Stimulated activated CD8-positive, alpha-beta memory T cell treated with anti-CD3 and anti-CD28 coated beads, Interleukin-4, amount 100 ng/mL, for 1 hour (primary cell): ENCODE data around the gene RBBP6.

ENCODE experiments used
- DNase-seq, 2 donors: peaks; one replicate each; pipeline ENCODE4 v3.0.0-alpha.2; 2020; ENCODE audit warnings: low read depth in 2 of 2, low spot score in 1 of 2

RBBP6 gene

DNA sequence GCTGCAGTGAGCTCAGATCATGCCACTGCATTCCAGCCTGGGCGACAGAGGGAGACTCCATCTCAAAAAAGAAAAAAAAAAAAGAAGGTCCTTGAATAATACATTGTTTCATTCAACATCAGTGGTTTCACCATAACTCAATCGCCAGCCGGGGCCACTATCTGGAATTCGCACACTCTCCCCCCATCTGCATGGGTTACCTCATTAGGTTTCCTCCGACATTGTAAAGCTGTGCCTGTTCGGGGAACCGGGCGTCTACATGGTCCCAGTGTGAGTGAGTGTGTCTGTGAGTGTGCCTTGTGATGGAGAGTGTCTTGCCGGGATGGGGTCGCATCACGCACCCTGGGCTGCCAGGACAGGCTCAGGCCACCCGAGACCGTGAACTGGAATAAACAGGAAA is 16.6 kb upstream of the RBBP6 start:
- DNase-seq = no peak

DNA sequence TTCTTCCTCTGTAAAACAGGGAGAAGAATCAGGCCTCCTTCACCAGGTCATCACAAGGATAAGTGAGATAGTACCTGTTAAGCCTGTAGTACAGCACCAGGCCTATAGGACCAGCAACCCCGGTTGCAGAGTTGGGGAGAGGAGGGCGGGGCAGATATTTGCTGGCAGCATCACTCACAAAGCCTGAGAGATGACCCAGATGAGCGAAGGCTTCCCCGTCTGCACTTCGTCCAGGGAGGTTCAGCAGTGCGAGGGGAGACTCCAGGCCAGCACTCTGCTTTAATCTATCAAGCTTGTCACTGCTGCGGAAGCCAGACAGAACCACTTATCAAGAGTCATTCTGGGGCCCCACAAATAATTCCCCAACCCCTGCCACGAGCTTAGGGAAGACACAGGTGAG is 15.8 kb upstream of the RBBP6 start:
- DNase-seq = no peak

DNA sequence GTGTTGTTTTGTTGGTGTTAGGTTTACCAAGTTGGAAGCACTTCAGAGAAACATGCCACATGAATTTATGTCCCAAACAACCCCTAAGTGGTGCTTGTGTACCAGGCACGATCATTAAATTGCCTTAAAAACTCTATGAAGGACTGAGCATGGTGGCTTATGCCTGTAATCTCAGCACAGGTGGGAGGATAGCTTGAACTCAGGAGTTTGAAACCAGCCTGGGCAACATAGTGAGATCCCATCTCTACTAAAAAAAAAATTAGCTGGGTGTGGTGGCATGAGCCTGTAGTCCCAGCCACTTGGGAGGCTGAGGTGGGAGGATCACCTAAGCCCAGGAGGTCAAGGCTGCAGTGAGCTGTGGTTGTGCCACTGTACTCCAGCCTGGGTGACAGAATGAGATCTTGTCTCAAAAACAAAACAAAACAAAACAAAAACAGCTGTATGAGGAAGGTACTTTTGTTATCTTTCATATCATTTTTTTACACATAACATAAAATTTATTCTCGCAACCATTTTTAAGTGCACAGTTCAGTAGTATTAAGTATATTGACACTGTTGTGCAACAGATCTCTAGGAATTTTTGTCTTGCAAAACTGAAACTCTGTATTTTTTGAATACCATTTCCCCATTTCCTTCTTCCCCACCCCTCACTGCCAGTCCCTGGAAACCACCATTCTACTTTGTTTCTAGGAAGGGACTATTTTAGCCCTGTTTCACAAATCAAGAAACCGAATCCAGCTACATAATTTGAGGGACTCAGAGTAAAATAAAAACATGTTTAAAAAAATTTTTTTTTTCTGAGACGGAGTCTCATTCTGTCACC is 14.3 kb upstream of the RBBP6 start:
- no peak for DNase-seq

DNA sequence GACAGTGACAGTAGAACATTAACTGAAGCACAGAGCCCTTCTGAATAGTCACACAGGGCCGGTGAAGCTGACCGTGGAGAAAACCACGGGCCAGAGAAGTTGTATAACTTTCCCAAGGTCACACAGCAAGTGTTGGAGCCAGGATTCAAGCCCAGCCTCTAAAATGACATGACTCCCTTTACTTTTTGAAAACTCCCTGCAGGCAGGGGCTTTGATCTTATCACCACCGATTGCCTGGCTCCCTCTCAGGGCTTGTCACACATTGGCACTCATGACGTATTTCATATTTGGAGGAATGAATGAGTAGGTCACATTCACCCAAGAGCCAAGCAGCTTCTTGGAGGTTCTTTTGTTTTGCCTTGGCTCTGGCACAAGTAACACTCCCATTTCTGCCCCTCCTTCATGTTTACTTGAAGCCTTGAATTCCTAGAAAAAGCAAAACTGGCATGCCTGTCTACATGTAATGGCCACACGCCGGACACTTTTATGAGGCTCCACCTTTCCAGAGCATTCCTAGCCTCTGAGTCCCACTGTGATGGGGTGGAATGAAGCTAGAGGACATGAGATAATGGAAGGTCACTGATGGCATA is 13.3 kb upstream of the RBBP6 start:
- no peak for DNase-seq

DNA sequence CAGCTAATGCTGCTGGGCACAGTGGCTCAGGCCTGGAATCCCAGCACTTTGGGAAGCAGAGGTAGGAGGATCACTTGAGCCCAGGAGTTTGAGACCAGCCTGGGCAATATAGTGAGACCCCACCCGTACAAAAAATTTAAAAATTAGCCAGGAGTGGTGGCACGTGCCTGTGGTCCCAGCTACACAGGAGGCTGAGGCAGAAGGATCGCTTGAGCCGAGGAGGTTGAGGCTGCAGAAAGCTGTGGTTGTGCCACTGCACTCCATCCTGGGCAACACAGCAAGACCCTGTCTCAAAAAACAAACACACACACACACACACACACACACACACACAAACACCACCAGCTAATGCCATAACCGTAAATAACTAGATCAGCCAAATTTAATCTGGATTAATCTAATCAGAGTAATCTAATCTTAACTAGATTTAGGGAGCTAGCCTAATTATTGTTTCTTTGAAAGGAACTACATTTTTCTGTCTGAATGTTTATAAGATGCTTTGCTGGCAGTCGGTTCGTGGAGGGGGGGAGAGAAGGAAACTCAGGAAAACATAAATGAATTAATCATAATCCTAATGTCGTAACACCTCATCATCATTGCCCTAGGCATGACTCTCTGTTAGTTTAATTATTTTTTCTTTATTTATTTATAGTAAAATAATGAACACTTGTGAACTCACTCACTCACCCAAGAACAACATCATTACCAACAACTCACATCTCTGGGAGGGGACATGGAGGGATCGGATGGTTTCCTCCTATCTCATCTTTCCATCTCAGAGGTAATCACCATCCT is 12.5 kb upstream of the RBBP6 start:
- DNase-seq = no peak

DNA sequence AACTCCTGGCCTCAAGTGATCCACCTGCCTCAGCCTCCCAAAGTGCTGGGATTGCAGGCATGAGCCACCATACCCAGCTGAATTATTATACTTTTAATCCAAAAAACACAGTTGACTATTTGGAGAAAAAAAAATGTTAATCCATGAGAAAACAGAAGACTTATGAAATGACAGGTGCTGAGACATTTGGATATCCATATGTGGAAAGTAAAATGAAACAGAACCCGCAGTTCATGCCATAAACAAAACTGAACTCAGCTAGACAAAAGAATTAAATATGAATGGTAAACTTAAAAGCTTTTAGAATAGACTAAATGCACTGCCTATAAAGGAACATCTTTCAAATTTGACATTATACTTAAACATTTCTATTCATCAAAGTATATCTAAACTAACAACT is 8.2 kb upstream of the RBBP6 start:
- DNase-seq = no peak

DNA sequence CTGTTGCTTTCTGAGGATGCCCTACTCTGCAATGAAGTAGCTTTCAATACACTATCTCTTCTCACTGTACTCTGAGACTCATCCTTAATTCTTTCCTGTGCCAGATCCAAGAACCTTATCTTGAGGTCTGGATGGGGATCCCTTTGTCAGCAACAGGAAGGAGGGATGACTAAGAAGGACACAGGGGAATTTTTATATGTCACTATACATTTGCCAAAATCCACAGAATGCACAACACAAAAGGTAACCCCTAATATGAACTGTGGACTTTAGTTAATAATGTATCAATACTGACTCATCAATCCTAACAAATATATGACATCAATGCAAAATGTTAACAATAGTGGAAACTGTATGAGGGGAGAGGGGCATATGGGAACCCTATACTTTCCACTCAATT is 4.7 kb upstream of the RBBP6 start:
- DNase-seq = no peak

DNA sequence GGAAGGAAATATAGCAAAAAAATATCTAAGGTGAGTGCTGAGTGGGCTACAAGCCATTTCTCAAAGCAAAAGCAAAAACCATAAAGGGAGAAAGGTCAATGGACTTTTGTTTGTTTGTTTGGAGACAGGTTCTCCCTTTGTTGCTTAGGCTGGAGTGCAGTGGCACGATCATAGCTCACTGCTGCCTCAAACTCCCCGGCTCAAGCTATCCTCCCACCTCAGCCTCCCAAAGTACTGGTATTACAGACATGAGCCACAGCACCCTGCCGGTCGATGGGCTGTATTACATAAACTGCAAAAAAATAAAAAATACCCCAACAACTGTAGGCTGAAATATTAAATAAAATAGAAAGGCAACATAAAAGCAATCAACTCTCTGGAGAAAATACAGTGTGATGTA is 3.5 kb upstream of the RBBP6 start:
- DNase-seq = no peak

DNA sequence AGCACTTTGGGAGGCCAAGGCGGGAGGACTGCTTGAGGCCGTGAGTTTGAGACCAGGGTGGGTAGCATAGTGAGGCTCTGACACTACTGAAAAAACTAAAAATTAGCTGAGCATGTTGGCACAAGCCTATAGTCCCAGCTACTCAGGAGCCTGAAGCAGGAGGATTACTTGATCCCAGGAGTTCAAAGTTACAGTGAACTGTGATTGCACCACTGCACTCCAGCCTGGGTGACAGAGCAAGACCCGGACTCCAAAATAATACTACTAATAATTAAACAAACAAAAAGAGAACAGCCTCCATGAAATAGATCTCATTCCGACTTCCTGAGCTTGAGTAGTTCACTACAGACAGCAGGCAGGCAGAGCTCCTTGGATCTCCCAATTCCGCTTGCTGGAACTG is 2.7 kb upstream of the RBBP6 start:
- no peak for DNase-seq

DNA sequence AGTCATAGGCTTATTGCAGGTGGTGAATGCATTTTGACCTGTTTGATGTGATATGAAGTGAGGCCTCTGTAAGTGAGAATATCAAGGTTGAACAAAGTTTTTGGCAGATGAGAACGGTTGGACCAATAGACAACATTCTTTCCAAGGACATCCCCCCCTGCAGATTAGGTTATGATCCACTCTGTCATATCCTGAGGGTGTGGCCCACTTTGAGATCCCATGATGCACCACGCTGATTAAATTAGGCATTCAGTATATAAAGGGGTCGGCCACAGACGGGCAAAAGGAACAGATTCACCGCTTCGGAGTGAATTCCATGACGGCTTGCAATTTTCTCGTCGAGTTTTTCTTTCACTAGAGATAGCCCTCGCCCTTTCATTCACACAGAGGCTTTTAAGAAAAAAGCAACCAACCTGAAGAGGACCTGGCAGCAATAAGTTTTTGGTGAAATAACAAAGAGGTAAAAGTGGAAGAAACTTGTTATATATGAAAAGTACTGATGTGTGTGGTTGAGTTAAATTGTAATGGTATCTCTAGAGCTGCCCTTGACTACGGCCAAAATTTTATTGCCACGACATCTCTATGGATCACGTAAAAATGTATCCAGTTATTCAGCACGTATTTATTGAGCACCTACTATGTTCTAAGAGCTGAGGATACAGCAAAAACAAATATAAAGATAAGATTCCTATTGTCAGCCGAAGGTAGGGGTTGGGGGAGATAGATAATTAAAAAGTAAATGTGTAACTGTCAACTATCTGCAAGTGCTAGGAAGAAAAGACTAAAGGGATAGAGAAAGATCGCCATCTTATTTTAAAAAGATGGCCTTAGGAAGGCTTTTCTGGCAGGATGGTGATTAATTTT is 1.7 kb upstream of the RBBP6 start:
- DNase-seq = no peak

DNA sequence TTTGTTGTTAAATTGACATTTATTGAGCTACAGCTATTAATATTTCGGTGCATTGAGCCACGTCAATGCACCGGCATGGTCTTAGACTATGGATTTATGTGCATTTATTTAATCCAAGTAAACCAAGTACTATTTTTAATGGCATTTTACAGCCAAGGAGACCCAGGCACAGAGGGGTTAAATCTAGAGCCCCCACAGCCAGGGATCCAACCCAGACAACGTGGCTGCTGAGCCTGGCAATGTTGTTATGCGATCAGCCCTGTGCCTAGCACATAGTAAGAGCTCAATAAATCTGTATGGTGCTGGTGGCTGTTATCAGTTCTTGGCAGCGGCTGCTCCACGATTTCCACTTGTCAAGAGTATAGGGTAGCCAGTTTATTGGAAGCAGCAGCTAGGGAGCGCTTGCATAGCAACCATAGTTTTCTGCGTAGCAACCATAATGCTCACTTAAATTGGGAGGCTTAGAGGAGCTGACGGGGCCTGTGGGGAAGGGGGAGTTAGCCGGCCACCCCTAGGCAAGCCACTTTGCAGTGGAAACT is 541 bp upstream of the RBBP6 start:
- DNase-seq = no peak

DNA sequence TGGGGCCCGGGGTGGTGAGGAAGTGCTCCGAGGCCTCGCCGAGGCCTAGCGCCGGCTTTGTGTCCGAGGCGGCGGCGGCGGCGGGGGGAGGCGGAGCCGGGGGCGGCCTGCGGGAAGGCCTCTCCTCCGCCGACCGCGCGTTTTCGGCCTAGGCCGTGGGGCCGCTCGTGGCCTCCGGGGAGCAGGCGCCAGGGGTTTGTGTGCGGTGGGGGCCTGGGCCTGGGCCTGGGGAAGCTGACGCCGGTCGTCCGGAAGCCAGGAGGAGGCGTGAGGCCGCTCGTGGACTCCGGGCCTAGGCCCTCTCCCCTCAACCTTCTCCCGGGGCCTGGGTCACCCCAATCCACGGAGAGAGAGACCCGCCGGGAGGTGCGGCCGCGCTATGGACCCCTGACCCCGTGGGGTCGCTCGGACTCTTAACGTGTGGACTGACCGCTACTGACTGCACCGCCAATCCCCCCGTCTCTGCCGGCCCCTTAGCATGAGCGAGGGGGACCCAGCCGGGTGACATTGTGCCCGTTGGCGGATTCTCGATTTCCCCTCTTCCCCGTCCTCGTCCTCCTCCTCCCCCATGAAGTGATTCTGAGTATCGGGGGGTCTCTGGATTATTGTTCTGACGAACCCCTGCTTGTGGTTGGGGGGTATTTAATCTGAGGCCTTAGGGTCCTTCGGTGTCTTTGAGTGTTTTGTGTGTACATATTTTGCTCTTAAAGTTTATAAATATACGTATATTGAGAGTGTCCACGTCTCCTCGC is 660 bp downstream of the RBBP6 start:
- DNase-seq = no peak

DNA sequence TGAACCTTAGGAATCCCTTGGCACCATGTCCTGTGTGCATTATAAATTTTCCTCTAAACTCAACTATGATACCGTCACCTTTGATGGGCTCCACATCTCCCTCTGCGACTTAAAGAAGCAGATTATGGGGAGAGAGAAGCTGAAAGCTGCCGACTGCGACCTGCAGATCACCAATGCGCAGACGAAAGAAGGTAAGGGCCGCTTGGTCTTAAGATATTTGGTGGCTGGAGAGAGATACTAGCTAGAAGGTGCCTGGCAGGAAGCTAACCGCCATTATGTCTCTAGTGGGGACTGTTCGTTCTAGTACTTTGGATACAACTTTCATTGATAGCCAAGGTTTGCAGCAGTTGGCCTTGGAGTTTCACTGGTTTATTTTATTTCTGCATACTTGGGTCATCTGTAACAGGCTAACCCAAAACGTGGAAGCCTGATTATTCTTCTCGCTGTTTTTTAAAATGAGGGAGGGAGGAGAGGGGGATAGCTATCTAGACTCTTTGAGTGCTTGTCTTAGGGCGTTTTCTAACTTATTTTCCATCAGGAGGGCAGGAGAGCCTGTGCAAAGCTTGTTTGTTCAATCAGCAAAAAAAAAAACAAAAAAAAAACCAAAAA is 1.3 kb downstream of the RBBP6 start:
- no peak for DNase-seq

DNA sequence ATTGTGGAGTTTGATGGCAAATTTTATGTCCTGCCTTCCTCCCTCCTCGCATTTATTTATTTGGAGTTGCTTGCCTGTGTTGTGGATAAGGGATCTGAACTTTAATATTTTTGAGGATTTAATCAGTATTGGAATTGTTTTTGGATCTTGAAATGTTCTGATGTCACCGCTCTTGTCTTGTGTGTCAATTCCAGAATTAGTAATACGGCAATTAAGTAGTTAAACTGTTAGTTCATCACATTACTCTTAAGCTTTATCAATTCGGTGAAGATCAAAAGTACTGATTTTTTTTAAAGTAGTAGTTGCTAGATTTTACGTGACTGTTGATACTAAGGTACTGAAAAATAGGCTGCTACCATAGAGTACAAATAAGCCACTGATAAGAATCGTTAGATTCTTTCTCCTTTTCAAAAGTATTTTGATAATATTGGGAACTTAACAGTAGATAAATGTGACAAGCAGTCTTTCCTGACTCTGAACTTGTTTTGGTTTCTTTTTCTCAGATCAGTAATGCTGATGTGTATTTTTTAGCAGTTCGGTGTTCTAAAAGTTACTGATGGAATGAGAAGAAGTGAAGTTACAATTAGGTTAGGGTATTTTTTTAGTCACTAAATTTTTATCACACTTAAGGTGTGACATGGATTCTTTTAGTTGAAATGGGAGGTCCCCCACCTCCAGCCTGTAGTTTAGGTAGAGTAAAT is 2.0 kb downstream of the RBBP6 start:
- DNase-seq = no peak

DNA sequence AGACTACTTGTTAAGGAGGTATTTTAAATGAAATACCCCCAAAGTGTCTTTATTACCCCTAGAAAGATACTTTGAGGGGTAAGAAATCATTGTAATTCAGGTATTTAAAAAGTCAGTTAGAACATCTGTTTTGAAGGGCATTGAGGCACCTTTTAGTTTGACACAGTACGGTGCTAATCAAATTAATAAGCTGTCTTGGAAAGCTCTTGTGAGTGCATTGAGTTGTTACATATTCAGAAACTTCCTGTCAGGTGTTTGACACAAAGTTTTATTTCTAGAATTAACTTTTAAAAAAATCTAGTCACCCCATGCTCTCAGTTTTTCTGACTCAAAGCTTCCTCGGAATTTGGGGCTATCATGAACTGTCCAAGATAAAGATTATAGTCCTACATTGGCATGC is 4.6 kb downstream of the RBBP6 start:
- DNase-seq = no peak

DNA sequence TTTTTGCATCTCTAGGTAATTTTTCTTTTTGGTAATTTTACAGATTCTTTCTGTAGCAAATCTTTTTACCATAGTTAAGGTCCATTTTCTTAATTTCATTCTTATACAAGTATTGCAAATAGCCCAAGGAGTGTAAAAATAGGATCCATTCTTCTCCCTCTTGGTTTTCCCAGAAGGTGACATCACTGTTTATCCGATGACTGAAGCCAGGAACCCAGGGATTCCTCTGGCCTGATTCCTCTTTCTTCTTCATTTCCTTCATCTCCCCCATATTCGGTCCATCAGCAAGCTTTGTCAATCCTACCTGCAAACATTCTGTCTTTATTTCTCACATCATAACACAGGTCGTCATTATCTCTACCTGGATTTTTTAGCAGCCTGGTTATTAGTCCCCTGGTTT is 5.3 kb downstream of the RBBP6 start:
- DNase-seq = no peak

DNA sequence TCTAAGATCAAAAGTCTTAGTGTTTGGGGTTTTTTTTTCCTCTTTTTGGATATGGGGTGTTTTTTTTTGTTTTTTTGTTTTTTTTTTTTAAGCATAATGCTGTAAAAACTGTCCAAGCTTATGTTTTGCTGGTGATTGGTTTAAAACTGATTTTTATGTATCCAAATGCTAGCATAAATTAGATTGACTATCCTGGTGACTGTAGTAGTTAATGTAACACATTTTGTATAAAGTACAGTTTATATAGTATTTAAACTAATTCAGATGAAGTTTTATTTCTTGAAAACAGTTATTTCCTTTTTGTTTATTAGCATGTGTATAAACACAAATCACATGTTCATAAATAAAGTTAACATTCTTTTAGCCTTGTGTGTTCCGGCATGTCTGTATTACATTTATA is 10.9 kb downstream of the RBBP6 start:
- no peak for DNase-seq

DNA sequence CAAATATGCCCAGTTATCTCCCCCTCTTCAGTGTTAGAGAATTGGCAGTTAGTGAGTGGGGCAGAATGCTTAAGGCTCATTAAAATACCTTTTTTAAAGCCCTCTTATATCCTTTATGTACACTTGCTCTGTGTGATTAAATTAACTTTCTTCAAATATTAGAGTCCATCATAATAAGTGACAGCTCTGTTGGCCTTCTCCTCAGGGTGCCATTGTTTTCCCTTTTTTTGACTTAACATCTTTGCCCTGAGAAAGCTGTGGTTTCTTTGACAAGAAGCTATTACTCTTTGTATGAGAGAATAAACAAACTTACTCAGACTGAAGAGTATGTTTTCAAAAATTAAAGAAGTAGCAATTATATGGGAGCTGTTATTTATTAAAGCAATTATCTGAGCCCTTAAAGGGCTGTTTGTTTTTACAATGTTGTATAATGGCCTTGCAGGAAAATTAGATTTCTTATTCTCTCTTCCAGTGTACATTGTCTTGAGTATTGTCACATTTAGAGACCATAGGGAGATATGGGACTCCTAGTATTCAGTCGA is 13.4 kb downstream of the RBBP6 start:
- DNase-seq = no peak

DNA sequence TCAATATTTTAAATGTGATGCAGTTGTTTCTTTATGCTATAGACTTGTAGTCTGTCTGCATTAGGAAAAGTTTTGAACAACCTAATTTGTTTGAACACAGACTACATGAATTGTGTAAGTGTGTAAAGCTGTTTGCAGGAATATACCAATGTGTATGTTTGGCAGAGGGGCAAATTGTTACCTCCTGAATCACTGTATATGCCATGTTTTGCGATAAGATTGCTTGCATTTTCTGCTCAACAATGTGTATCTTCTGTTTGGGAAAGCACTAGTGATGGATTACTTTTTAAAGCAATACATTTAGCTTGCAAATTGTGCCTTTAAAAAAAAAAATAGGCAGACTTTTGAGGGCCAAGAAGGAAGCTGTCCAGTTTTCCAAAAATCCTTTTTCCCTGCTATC is 14.6 kb downstream of the RBBP6 start:
- DNase-seq = no peak
